Neutrophil (primary cell): ENCODE data around the gene SRRM5.

Experiments used
- H3K27ac ChIP-seq: fragments of 200-600 bp; sonication (generic); 2 replicates; pipeline ENCODE4 v1.5.1; 2016; ENCODE audit warnings: mild to moderate bottlenecking, moderate library complexity
- H3K27me3 ChIP-seq: fragments of 200-600 bp; sonication (generic); 2 replicates; pipeline ENCODE4 v1.6.0; 2016; ENCODE audit warnings: mild to moderate bottlenecking
- H3K36me3 ChIP-seq: fragments of 200-600 bp; sonication (generic); 2 replicates; pipeline ENCODE4 v1.5.1; 2017
- H3K4me1 ChIP-seq, 2 experiments: fragments of 200-600 bp in 1 of 2; sonication (generic) in 1 of 2; 1 replicate in 1 of 2; 2 replicates in 1 of 2; pipeline versions ENCODE4 v1.5.1 to v1.6.1; 2013 to 2016; ENCODE audit warnings: low read depth in 1 of 2, low read length in 1 of 2, mild to moderate bottlenecking in 1 of 2, moderate library complexity in 1 of 2; ENCODE audit not compliant: control insufficient read depth in 1 of 2, insufficient read depth in 1 of 2
- H3K4me3 ChIP-seq, 2 experiments: fragments of 200-600 bp in 1 of 2; sonication (generic) in 1 of 2; 1 replicate in 1 of 2; 2 replicates in 1 of 2; pipeline ENCODE4 v1.5.1; 2013 to 2016; ENCODE audit warnings: low read depth in 1 of 2, low read length in 1 of 2, mild to moderate bottlenecking in 1 of 2, moderate library complexity in 1 of 2
- H3K9me3 ChIP-seq: fragments of 200-600 bp; sonication (generic); 2 replicates; pipeline ENCODE4 v1.5.1; 2016
- TF ChIP-seq, protein P1 (sequence below): fragments of 200-600 bp; sonication (generic); IDR thresholded peaks from 2 replicates; pipeline ENCODE4 v1.5.1; 2016; ENCODE audit warnings: antibody characterized with exemption

The SRRM5 gene

GRCh38 chr19:43660971-43661360 is 49.1 kb downstream of the SRRM5 start:
- H3K27me3 ChIP-seq: no peaks in the 10 kb centered on the region
- no peak overlapping the region for H3K4me3 ChIP-seq
- peaks cover 99% of the 10 kb centered on the region for H3K36me3 ChIP-seq
- peaks cover 3% of the 10 kb centered on the region for H3K9me3 ChIP-seq
- TF ChIP-seq, protein P1, sequence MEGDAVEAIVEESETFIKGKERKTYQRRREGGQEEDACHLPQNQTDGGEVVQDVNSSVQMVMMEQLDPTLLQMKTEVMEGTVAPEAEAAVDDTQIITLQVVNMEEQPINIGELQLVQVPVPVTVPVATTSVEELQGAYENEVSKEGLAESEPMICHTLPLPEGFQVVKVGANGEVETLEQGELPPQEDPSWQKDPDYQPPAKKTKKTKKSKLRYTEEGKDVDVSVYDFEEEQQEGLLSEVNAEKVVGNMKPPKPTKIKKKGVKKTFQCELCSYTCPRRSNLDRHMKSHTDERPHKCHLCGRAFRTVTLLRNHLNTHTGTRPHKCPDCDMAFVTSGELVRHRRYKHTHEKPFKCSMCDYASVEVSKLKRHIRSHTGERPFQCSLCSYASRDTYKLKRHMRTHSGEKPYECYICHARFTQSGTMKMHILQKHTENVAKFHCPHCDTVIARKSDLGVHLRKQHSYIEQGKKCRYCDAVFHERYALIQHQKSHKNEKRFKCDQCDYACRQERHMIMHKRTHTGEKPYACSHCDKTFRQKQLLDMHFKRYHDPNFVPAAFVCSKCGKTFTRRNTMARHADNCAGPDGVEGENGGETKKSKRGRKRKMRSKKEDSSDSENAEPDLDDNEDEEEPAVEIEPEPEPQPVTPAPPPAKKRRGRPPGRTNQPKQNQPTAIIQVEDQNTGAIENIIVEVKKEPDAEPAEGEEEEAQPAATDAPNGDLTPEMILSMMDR: no peak
- H3K4me1 ChIP-seq: peaks cover 26 to 32% of the 10 kb centered on the region in 2 experiments
- H3K27ac ChIP-seq: no peak overlapping the region

DNA sequence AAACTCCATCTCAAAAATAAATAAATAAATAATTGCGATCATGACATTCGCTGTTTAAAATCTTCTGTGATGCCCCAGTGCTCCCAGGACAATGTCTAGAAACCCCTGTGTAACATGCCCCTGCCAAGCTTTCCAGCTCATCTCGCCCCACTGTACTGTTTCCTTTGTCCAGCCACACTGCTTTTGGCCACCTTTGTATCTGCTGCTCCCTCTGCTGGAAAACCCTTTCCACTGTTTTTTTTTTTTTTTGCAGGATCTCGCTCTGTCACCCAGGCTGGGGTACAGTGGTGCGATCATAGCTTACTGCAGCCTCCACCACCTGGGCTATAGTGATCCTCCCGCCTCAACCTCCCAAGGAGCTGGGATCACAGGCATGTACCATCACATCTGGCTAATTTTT is 50.6 kb downstream of the SRRM5 start:
- TF ChIP-seq, protein P1: no peak
- H3K4me1 ChIP-seq: peaks cover 39 to 47% of the 10 kb centered on the region in 2 experiments
- H3K27me3 ChIP-seq: no peaks in the 10 kb centered on the region
- peaks cover 8% of the 10 kb centered on the region for H3K9me3 ChIP-seq
- peaks cover 99% of the 10 kb centered on the region for H3K36me3 ChIP-seq
- peak overlapping the region; percentile 24 for H3K27ac ChIP-seq
- H3K4me3 ChIP-seq: no peak overlapping the region

GRCh38 chr19:43664018-43664417 is 52.1 kb downstream of the SRRM5 start:
- H3K27me3 ChIP-seq: no peaks in the 10 kb centered on the region
- TF ChIP-seq, protein P1: no peak
- H3K27ac ChIP-seq: peak overlapping the region; percentile 99
- H3K4me3 ChIP-seq: peak overlapping the region; percentile 8 to 23
- peaks cover 8% of the 10 kb centered on the region for H3K9me3 ChIP-seq
- H3K4me1 ChIP-seq: peaks cover 46 to 56% of the 10 kb centered on the region in 2 experiments
- peaks cover 95% of the 10 kb centered on the region for H3K36me3 ChIP-seq
